Thoracic aorta (tissue), 2 donors: ENCODE measurements around the gene BRMS1L. TPM values are rescaled to one million over a fixed set of nuclear protein-coding genes. Genes with fewer than 3 reads are reported as not detected.
A peak's percentile ranks its signal among the peaks of the same experiment; 100 is the strongest.

ENCODE experiments used
- ATAC-seq: fragments of 150-250 bp; one replicate; pipeline ENCODE4 v1.8.0; 2017; ENCODE audit warnings: low read depth; ENCODE audit not compliant: insufficient number of reproducible peaks, low FRiP score
- DNase-seq: peaks from one replicate; pipeline ENCODE4 v3.0.0-alpha.2; 2020; ENCODE audit warnings: low spot score
- H3K27ac ChIP-seq, 2 donors: fragments of 200-600 bp; sonication (generic); 1 replicate in 1 of 2; 2 replicates in 1 of 2; pipeline ENCODE4 v1.5.1; 2016; ENCODE audit warnings: mild to moderate bottlenecking in 2 of 2, moderate library complexity in 2 of 2
- H3K27me3 ChIP-seq: fragments of 200-600 bp; sonication (generic); replicated peaks from 2 replicates; pipeline ENCODE4 v1.6.0; 2016; ENCODE audit warnings: mild to moderate bottlenecking; ENCODE audit not compliant: insufficient read depth
- H3K36me3 ChIP-seq: fragments of 200-600 bp; sonication (generic); one replicate; pipeline ENCODE4 v1.5.1; 2016
- H3K4me1 ChIP-seq, 2 donors: fragments of 200-600 bp; sonication (generic); 1 replicate in 1 of 2; 2 replicates in 1 of 2; pipeline versions ENCODE4 v1.5.1 to v1.6.0; 2016; ENCODE audit warnings: low read depth in 2 of 2, mild to moderate bottlenecking in 1 of 2; ENCODE audit not compliant: control insufficient read depth in 1 of 2
- H3K4me3 ChIP-seq: fragments of 200-600 bp; sonication (generic); 2 replicates; pipeline ENCODE4 v1.5.1; 2016; ENCODE audit warnings: mild to moderate bottlenecking
- H3K9me3 ChIP-seq: fragments of 200-600 bp; sonication (generic); 2 replicates; pipeline ENCODE4 v1.5.1; 2016
- CTCF ChIP-seq: fragments of 200-600 bp; sonication (generic); IDR thresholded peaks from one replicate; pipeline ENCODE4 v1.5.1; 2019; ENCODE audit warnings: antibody characterized with exemption
- total RNA-seq, 2 donors: library from RNA; depleted of rRNA; stranded (reverse); fragments of >200 nt; gene quantifications; one replicate each; pipeline versions ENCODE4 v1.1.0 to v1.2.3, GENCODE V29; 2016

The BRMS1L gene
- total RNA-seq, 2 donors from 2014 or later, result 5.0 to 12.8 TPM

- no peaks in the 10 kb centered on the region for H3K9me3 ChIP-seq
- no peak overlapping the region for H3K4me3 ChIP-seq
- no peak for TF ChIP-seq CTCF
- no peaks in the 10 kb centered on the region for H3K27me3 ChIP-seq
- peaks cover 0 to 20% of the 10 kb centered on the region in 2 donors for H3K4me1 ChIP-seq
- DNase-seq (no peak), ATAC-seq (no peak)
- H3K27ac ChIP-seq, result no peak overlapping the region
- H3K36me3 ChIP-seq, result peaks cover 10% of the 10 kb centered on the region
Observed at GRCh38 chr14:35858521-35859209, 32.5 kb downstream of the BRMS1L start.

- peaks cover 0 to 29% of the 10 kb centered on the region in 2 donors for H3K4me1 ChIP-seq
- H3K36me3 ChIP-seq, result peaks cover 12% of the 10 kb centered on the region
- DNase-seq (no peak), ATAC-seq (no peak)
- no peak overlapping the region for H3K27ac ChIP-seq
- H3K4me3 ChIP-seq, result no peak overlapping the region
- H3K9me3 ChIP-seq, result no peaks in the 10 kb centered on the region
- no peak for TF ChIP-seq CTCF
- no peaks in the 10 kb centered on the region for H3K27me3 ChIP-seq
Observed at GRCh38 chr14:35861204-35861868, 35.2 kb downstream of the BRMS1L start.

- H3K27me3 ChIP-seq, result no peaks in the 10 kb centered on the region
- H3K9me3 ChIP-seq, result no peaks in the 10 kb centered on the region
- H3K36me3 ChIP-seq, result peaks cover 12% of the 10 kb centered on the region
- ATAC-seq, result no peak
- peaks cover 14 to 38% of the 10 kb centered on the region in 2 donors for H3K4me1 ChIP-seq
- peak overlapping the region in 1 of 2 donors; percentile 68 for H3K27ac ChIP-seq
- DNase-seq, result no peak
- TF ChIP-seq CTCF, result no peak
- no peak overlapping the region for H3K4me3 ChIP-seq
Observed at GRCh38 chr14:35865611-35866324, 39.6 kb downstream of the BRMS1L start.

GRCh38 chr14:35866595-35867279, 40.6 kb downstream of the BRMS1L start:
- H3K36me3 ChIP-seq, result peaks cover 16% of the 10 kb centered on the region
- no peak for ATAC-seq

More at GRCh38 chr14:35866595-35867279, 40.6 kb downstream of the BRMS1L start:
- H3K4me1 ChIP-seq, result peaks cover 14 to 30% of the 10 kb centered on the region in 2 donors
- peak overlapping the region; percentile 52 to 68 for H3K27ac ChIP-seq
- no peak for TF ChIP-seq CTCF
- no peaks in the 10 kb centered on the region for H3K9me3 ChIP-seq
- DNase-seq, result no peak
- no peak overlapping the region for H3K4me3 ChIP-seq
- H3K27me3 ChIP-seq, result no peaks in the 10 kb centered on the region
